SK-N-SH (cell line): ENCODE data around the gene ANAPC2. TPM values are rescaled to one million over a fixed set of nuclear protein-coding genes. Genes with fewer than 3 reads are reported as not detected.
A peak's percentile ranks its signal among the peaks of the same experiment; 100 is the strongest.

ENCODE experiments used
- CTCF ChIA-PET: fragments of 300-600, 350-600 bp; formaldehyde crosslinking; extraction: SDS; loops from one replicate; lab custom pipeline; 2021; lab: Yijun Ruan, JAX
- POLR2A ChIA-PET: fragments of 350-600 bp; sonication (Branson Sonifier 250); formaldehyde crosslinking; extraction: SDS; loops from one replicate; lab custom pipeline; 2020; ENCODE audit warnings: antibody characterized with exemption, inconsistent platforms; lab: Yijun Ruan, JAX
- DNase-seq: peaks from one replicate; pipeline ENCODE4 v3.0.0; 2012
- H2AFZ ChIP-seq: fragments of 200-600 bp; sonication (generic); 2 replicates; pipeline ENCODE4 v1.8.1; 2016; ENCODE audit warnings: antibody characterized with exemption, mild to moderate bottlenecking, low read depth
- H3F3A ChIP-seq: fragments of 200-600 bp; sonication (generic); replicated peaks from 2 replicates; pipeline ENCODE3; 2016; ENCODE audit warnings: antibody characterized with exemption, mild to moderate bottlenecking; ENCODE audit not compliant: insufficient read depth
- H3K27ac ChIP-seq, 2 experiments: fragments of 200-500 bp in 1 of 2; fragments of 200-600 bp in 1 of 2; sonication (Bioruptor generic) in 1 of 2; sonication (generic), shearing (Covaris generic) in 1 of 2; 2 replicates each; pipeline versions ENCODE4 v1.5.1 to v1.6.1; 2014 to 2016; ENCODE audit warnings: low read depth in 2 of 2, inconsistent platforms in 1 of 2, low read length in 1 of 2, mild to moderate bottlenecking in 1 of 2, mixed read lengths in 1 of 2
- H3K27me3 ChIP-seq: fragments of 200-600 bp; sonication (generic), shearing (Covaris generic); 2 replicates; pipeline ENCODE4 v1.6.1; 2016; ENCODE audit warnings: mixed run types; ENCODE audit not compliant: insufficient read depth
- H3K36me3 ChIP-seq, 2 experiments: fragments of 200-500 bp in 1 of 2; fragments of 200-600 bp in 1 of 2; sonication (Bioruptor generic) in 1 of 2; sonication (generic) in 1 of 2; replicated peaks in 1 of 2; 2 replicates each; pipeline versions ENCODE3 to v1.5.1; 2014 to 2016; ENCODE audit warnings: low read length in 1 of 2, mild to moderate bottlenecking in 1 of 2; ENCODE audit not compliant: insufficient read depth in 2 of 2, control insufficient read depth in 1 of 2
- H3K4me1 ChIP-seq, 2 experiments: fragments of 200-500 bp in 1 of 2; fragments of 200-600 bp in 1 of 2; sonication (Bioruptor generic) in 1 of 2; sonication (generic), shearing (Covaris generic) in 1 of 2; 2 replicates each; pipeline versions ENCODE4 v1.5.1 to v1.6.1; 2014 to 2016; ENCODE audit warnings: low read depth in 1 of 2, low read length in 1 of 2, mixed run types in 1 of 2; ENCODE audit not compliant: insufficient read depth in 2 of 2, control insufficient read depth in 1 of 2
- H3K4me2 ChIP-seq: fragments of 200-600 bp; sonication (generic), shearing (Covaris generic); 2 replicates; pipeline ENCODE4 v1.6.1; 2017; ENCODE audit warnings: mixed run types
- H3K4me3 ChIP-seq, 2 experiments: fragments of 200-500 bp in 1 of 2; fragments of 200-600 bp in 1 of 2; sonication (Bioruptor generic) in 1 of 2; sonication (generic), shearing (Covaris generic) in 1 of 2; 2 replicates each; pipeline versions ENCODE4 v1.5.1 to v1.8.1; 2014 to 2016; ENCODE audit warnings: low read depth in 2 of 2, inconsistent platforms in 1 of 2, low read length in 1 of 2, mild to moderate bottlenecking in 1 of 2, mixed read lengths in 1 of 2, moderate library complexity in 1 of 2
- H3K79me2 ChIP-seq: fragments of 200-600 bp; sonication (generic); 2 replicates; pipeline ENCODE4 v1.8.1; 2017; ENCODE audit warnings: mild to moderate bottlenecking; ENCODE audit not compliant: insufficient read depth
- H3K9ac ChIP-seq: fragments of 200-600 bp; sonication (generic); 2 replicates; pipeline ENCODE4 v1.6.1; 2017; ENCODE audit warnings: mixed run types
- H3K9me2 ChIP-seq: fragments of 200-600 bp; sonication (generic); 2 replicates; pipeline ENCODE4 v1.6.1; 2017; ENCODE audit warnings: mixed run types
- H3K9me3 ChIP-seq: fragments of 200-600 bp; sonication (generic); 2 replicates; pipeline ENCODE4 v1.6.1; 2017; ENCODE audit warnings: mixed run types, mild to moderate bottlenecking, moderate library complexity
- H4K20me1 ChIP-seq: fragments of 200-600 bp; sonication (generic); 2 replicates; pipeline ENCODE4 v1.6.1; 2017; ENCODE audit warnings: mild to moderate bottlenecking, mixed run types; ENCODE audit not compliant: insufficient read depth
- CTCF ChIP-seq: fragments of 200-600 bp; sonication (generic); IDR thresholded peaks from 2 replicates; pipeline ENCODE4 v1.6.1; 2017; ENCODE audit warnings: antibody characterized with exemption, mild to moderate bottlenecking, moderate library complexity
- FOSL2 ChIP-seq: IDR thresholded peaks from 2 replicates; pipeline ENCODE4 v1.4.0; 2012; ENCODE audit warnings: low read depth, mild to moderate bottlenecking, moderate library complexity, borderline replicate concordance
- FOXM1 ChIP-seq: IDR thresholded peaks from 2 replicates; pipeline ENCODE4 v1.4.0; 2012; ENCODE audit warnings: low read depth, mild to moderate bottlenecking
- GABPA ChIP-seq: IDR thresholded peaks from 2 replicates; pipeline ENCODE4 v1.4.0; 2012; ENCODE audit warnings: low read depth, mild to moderate bottlenecking
- IRF3 ChIP-seq: fragments of 150-350 bp; IDR thresholded peaks from 2 replicates; pipeline ENCODE4 v1.6.1; 2016; ENCODE audit warnings: mild to moderate bottlenecking, low read depth, low read length
- JUND ChIP-seq: IDR thresholded peaks from 2 replicates; pipeline ENCODE4 v1.4.0; 2012
- MXI1 ChIP-seq: IDR thresholded peaks from 2 replicates; pipeline ENCODE4 v1.6.1; 2012; ENCODE audit warnings: mild to moderate bottlenecking, low read depth, low read length, improper control_type of control experiment
- POLR2AphosphoS5 ChIP-seq: IDR thresholded peaks from 2 replicates; pipeline ENCODE4 v1.6.1; 2012; ENCODE audit warnings: low read depth, low read length
- RAD21 ChIP-seq: IDR thresholded peaks from 2 replicates; pipeline ENCODE4 v1.6.1; 2012; ENCODE audit warnings: mild to moderate bottlenecking, low read length
- RCOR1 ChIP-seq: fragments of 150-350 bp; IDR thresholded peaks from 2 replicates; pipeline ENCODE4 v1.6.1; 2017; ENCODE audit warnings: antibody characterized with exemption, low read length
- TAF1 ChIP-seq: IDR thresholded peaks from 2 replicates; pipeline ENCODE4 v1.6.1; 2012; ENCODE audit warnings: low read depth, mild to moderate bottlenecking, low read length, moderate library complexity, borderline replicate concordance
- TCF12 ChIP-seq: IDR thresholded peaks from 2 replicates; pipeline ENCODE4 v1.4.0; 2012
- TEAD4 ChIP-seq: IDR thresholded peaks from 2 replicates; pipeline ENCODE4 v1.4.0; 2012; ENCODE audit warnings: mild to moderate bottlenecking, borderline replicate concordance; ENCODE audit not compliant: insufficient read depth
- USF1 ChIP-seq: IDR thresholded peaks from 2 replicates; pipeline ENCODE4 v1.4.0; 2012; ENCODE audit warnings: low read depth, borderline replicate concordance
- USF2 ChIP-seq: fragments of 150-350 bp; IDR thresholded peaks from 2 replicates; pipeline ENCODE4 v1.6.1; 2017; ENCODE audit warnings: antibody characterized with exemption, low read length, low read depth, borderline replicate concordance
- YY1 ChIP-seq: IDR thresholded peaks from 2 replicates; pipeline ENCODE4 v1.4.0; 2012; ENCODE audit warnings: low read depth, mild to moderate bottlenecking
- ZBTB33 ChIP-seq: IDR thresholded peaks from 2 replicates; pipeline ENCODE4 v1.4.0; 2012; ENCODE audit warnings: low read depth, borderline replicate concordance
- WGBS: methylation state at CpG from one replicate; pipeline ENCODE4 v1.1.6; 2017; ENCODE audit warnings: low lambda C conversion rate; 5-methylcytosine and 5-hydroxymethylcytosine counted together
- polyA plus RNA-seq, 3 experiments: library from polyadenylated mRNA; depleted of rRNA; stranded (reverse); fragments of >200 nt; gene quantifications; 2 replicates each; pipeline ENCODE4 v1.2.3, GENCODE V29; 2012

ANAPC2 gene
- polyA plus RNA-seq, 1 of the 3 experiments (the other 2 are of a cell fraction), result 35.1 TPM

GRCh38 chr9:137188490-137189296 is at the start of gene ANAPC2, which contains the start of gene SSNA1 (continued):
- peak; percentile 47 for TF ChIP-seq CTCF
- TF ChIP-seq FOXM1, result no peak
- peak; percentile 79 for TF ChIP-seq MXI1
- peak; percentile 54 for TF ChIP-seq GABPA
- no peak for TF ChIP-seq IRF3
- TF ChIP-seq ZBTB33, result no peak
- 0 out of 2 replicates have a peak, but pooled peaks have one; percentile 9 for TF ChIP-seq RCOR1
- TF ChIP-seq POLR2AphosphoS5, result peak; percentile 87

GRCh38 chr9:137236936-137237421 is 48.6 kb upstream of the ANAPC2 start:
- 68% methylated on average over 5 of the region's 11 CpGs for WGBS
- Histone ChIP-seq H2AFZ (no peak overlapping the region), H3K9ac (no peak overlapping the region), H3K79me2 (peaks cover 32% of the 10 kb centered on the region), H3K27ac (no peak overlapping the region; a peak in 1 of 4 replicates), H3K4me2 (no peak overlapping the region), H3K9me3 (no peaks in the 10 kb centered on the region), H3K36me3 (peaks cover 0 to 4% of the 10 kb centered on the region in 2 experiments), H3K27me3 (no peaks in the 10 kb centered on the region), H4K20me1 (peaks cover 5% of the 10 kb centered on the region), H3K4me3 (no peak overlapping the region), H3K4me1 (peaks cover 9 to 23% of the 10 kb centered on the region in 2 experiments; a peak in 2 of 4 replicates), H3K9me2 (no peaks in the 10 kb centered on the region), H3F3A (peaks cover 9% of the 10 kb centered on the region)
- POLR2A ChIA-PET, result interaction anchor here (0.7 to 1.3 kb wide), 7 partner anchors 17 to 186 kb away, joined by 3 to 4 read pairs (median 3); partner anchors contain the start of genes EXD3, NDOR1, NOXA1 and TMEM203
- no peak for DNase-seq
- CTCF ChIA-PET, result interaction anchor here (0.6 to 4.5 kb wide), 61 partner anchors 11 to 427 kb away, joined by 3 to 95 read pairs (median 4); partner anchors contain the start of genes ANAPC2, CYSRT1, DPP7 and GRIN1
- no peak for TF ChIP-seq YY1
- no peak for TF ChIP-seq TCF12
- no peak for TF ChIP-seq TAF1
- no peak for TF ChIP-seq IRF3
- no peak for TF ChIP-seq GABPA
- no peak for TF ChIP-seq CTCF
- TF ChIP-seq RAD21, result no peak
- no peak for TF ChIP-seq JUND
- no peak for TF ChIP-seq USF2
- no peak for TF ChIP-seq FOSL2
- no peak for TF ChIP-seq TEAD4
- TF ChIP-seq USF1, result no peak
